ENCODE results near the gene SLC16A11. TPM values are rescaled to one million over a fixed set of nuclear protein-coding genes. Genes with fewer than 3 reads are reported as not detected.
"Not testable (repeated sequence)": the region's sequence is repeated elsewhere in the genome, so short reads cannot be mapped to it uniquely, and the experiment has no call there.

SLC16A11 gene
- total RNA-seq, 1 donor, result 0.27 TPM

GRCh38 chr17:6997171-6997570 lies 46.7 kb downstream of the SLC16A11 start:
- no peak for DNase-seq (ENCODE audit: low read depth)
- H3K4me3 ChIP-seq (ENCODE audit: low read depth, low read length), result no peak overlapping the region
- no peak for TF ChIP-seq CTCF (IDR thresholded peaks at IDR 0.05; ENCODE audit: insufficient read depth, low read length)

GRCh38 chr17:6996256-6997011 lies 47.5 kb downstream of the SLC16A11 start:
- no peak overlapping the region for H3K4me3 ChIP-seq (ENCODE audit: low read depth, low read length)
- TF ChIP-seq CTCF (IDR thresholded peaks at IDR 0.05; ENCODE audit: insufficient read depth, low read length), result no peak

GRCh38 chr17:6995500-6996255 lies 48.2 kb downstream of the SLC16A11 start, which contains the start of gene ALOX12:
Gene ALOX12 (plus strand): TSS chr17:6996049. CDS start chr17:6996118, 69 bp downstream.
- DNase-seq (ENCODE audit: low read depth), result no peak
- no peak for TF ChIP-seq CTCF (IDR thresholded peaks at IDR 0.05; ENCODE audit: insufficient read depth, low read length)
- H3K4me3 ChIP-seq (ENCODE audit: low read depth, low read length), result no peak within 1 kb of the TSS

More at GRCh38 chr17:6996256-6997011, 47.5 kb downstream of the SLC16A11 start:
- no peak for DNase-seq (ENCODE audit: low read depth)

- no peak overlapping the region for H3K4me3 ChIP-seq (ENCODE audit: low read depth, low read length)
- no peak for DNase-seq (ENCODE audit: low read depth)
- TF ChIP-seq CTCF (IDR thresholded peaks at IDR 0.05; ENCODE audit: insufficient read depth, low read length), result no peak
Measured at GRCh38 chr17:6994666-6995256, 49.1 kb downstream of the SLC16A11 start.

- TF ChIP-seq CTCF (IDR thresholded peaks at IDR 0.05; ENCODE audit: insufficient read depth, low read length), result no peak
- no peak overlapping the region for H3K4me3 ChIP-seq (ENCODE audit: low read depth, low read length)
- no peak for DNase-seq (ENCODE audit: low read depth)
Measured at GRCh38 chr17:6994118-6994598, 49.7 kb downstream of the SLC16A11 start.

GRCh38 chr17:6993613-6994056 lies 50.3 kb downstream of the SLC16A11 start:
- H3K4me3 ChIP-seq (ENCODE audit: low read depth, low read length); DNase-seq (ENCODE audit: low read depth): not testable (repeated sequence)

Small RNA genes lying within 50 kb of the gene (small RNA-seq; reads per million reads assigned to genes)
- gene AC120057.1, result not detected

Other genes starting within 250 kb of the SLC16A11 start
- not detected in 2 replicates for gene TEKT1, start 212.4 kb downstream of the SLC16A11 start, total RNA-seq (ENCODE audit: low replicate concordance)
- gene ALOX12, start 48.0 kb downstream of the SLC16A11 start, total RNA-seq (ENCODE audit: low replicate concordance), result 0.65 TPM in 1 of 2 replicates, not detected in the other
- gene RNASEK, start 31.5 kb downstream of the SLC16A11 start, total RNA-seq (ENCODE audit: low replicate concordance), result 9.3 and 90.7 TPM in 2 replicates
- gene BCL6B, start 21.0 kb downstream of the SLC16A11 start, total RNA-seq (ENCODE audit: low replicate concordance), result 0.41 and 0.45 TPM in 2 replicates
- gene SLC16A13, start 8.1 kb downstream of the SLC16A11 start, total RNA-seq (ENCODE audit: low replicate concordance), result 0.72 and 3.1 TPM in 2 replicates
- not detected in 2 replicates for gene CLEC10A, start 36.2 kb upstream of the SLC16A11 start, total RNA-seq (ENCODE audit: low replicate concordance)
- not detected in 2 replicates for gene ASGR2, start 70.7 kb upstream of the SLC16A11 start, total RNA-seq (ENCODE audit: low replicate concordance)
- gene ASGR1, start 135.3 kb upstream of the SLC16A11 start, total RNA-seq (ENCODE audit: low replicate concordance), result 0.09 and 2.8 TPM in 2 replicates
- 2.9 and 11.9 TPM in 2 replicates for gene DLG4, start 175.7 kb upstream of the SLC16A11 start, total RNA-seq (ENCODE audit: low replicate concordance)
- 136 and 210 TPM in 2 replicates for gene ACADVL, start 175.8 kb upstream of the SLC16A11 start, total RNA-seq (ENCODE audit: low replicate concordance)
- gene DVL2, start 190.4 kb upstream of the SLC16A11 start, total RNA-seq (ENCODE audit: low replicate concordance), result 67.7 and 102 TPM in 2 replicates
- 26.7 and 40.3 TPM in 2 replicates for gene PHF23, start 195.4 kb upstream of the SLC16A11 start, total RNA-seq (ENCODE audit: low replicate concordance)
- 293 and 420 TPM in 2 replicates for gene GABARAP, start 198.4 kb upstream of the SLC16A11 start, total RNA-seq (ENCODE audit: low replicate concordance)
- gene CTDNEP1, start 207.6 kb upstream of the SLC16A11 start, total RNA-seq (ENCODE audit: low replicate concordance), result 15.3 and 41.2 TPM in 2 replicates
- gene ELP5, start 208.1 kb upstream of the SLC16A11 start, total RNA-seq (ENCODE audit: low replicate concordance), result 31.6 and 35.6 TPM in 2 replicates
- gene CLDN7, start 218.4 kb upstream of the SLC16A11 start, total RNA-seq (ENCODE audit: low replicate concordance), result 3.0 TPM in 1 of 2 replicates, not detected in the other
- 0.18 TPM in 1 of 2 replicates, not detected in the other for gene SLC2A4, start 237.6 kb upstream of the SLC16A11 start, total RNA-seq (ENCODE audit: low replicate concordance)

All from fibroblast of the aortic adventitia (primary cell).